C4-2B (cell line): ENCODE data around the gene PPP1R13B.
"Not testable (repeated sequence)": the region's sequence is repeated elsewhere in the genome, so short reads cannot be mapped to it uniquely, and the experiment has no call there.

ENCODE experiments used
- H3K27ac ChIP-seq: fragments of 450-650 bp; 2 replicates; pipeline ENCODE4 v1.5.1; 2017
- ZFX ChIP-seq: fragments of 450-650 bp; IDR thresholded peaks from 2 replicates; pipeline ENCODE4 v1.6.1; 2017
- TF ChIP-seq, protein P1 (sequence below): fragments of 450-650 bp; conservative IDR thresholded peaks from 2 replicates; pipeline ENCODE4 v1.5.1; 2017; ENCODE audit warnings: mild to moderate bottlenecking

Gene PPP1R13B

DNA sequence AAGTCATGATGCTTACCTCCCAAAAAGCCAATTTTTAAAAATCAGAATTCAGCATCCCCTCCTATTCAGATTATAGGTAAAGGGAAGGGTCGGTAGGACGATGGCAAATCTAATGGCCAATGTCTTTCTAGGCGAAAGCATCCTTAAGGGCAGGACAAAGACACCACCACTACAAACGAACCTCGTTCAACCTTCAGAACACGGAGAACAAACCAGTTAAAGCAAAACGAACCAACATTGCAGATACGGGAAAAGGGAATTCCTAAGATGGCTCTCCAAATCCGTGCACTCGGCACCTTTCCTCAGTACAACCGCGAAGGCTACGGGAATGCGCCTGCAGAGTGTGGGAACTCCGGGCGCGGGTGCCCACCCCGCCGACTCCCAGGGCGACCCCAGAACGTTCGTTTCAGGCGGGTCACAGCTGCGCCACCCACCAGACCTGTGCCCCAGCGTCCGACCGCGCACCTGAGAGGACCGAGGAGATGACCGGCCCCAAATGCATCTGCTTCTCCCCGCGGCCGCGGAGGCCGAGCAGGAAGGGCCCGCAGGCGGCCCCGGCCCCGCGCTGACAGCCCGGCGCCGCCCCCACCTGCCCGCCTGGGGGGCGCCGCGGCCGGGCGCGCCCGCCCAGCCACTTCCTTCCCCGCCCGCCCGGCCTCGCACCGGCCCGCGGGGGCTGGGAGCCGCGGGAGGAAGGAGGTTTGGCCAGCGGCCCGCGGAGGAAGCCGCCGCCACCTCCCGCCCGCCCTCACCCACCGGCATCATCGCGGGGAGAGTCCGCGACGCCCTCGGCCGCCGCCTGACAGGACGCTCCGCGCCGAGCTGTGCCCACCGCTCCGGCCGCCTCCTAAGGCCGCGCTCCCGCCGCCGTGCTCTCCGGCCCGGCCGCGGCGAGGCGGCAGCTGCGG, 578 bp downstream of the PPP1R13B start:
- TF ChIP-seq ZFX = peak; percentile 45
- TF ChIP-seq, protein P1, sequence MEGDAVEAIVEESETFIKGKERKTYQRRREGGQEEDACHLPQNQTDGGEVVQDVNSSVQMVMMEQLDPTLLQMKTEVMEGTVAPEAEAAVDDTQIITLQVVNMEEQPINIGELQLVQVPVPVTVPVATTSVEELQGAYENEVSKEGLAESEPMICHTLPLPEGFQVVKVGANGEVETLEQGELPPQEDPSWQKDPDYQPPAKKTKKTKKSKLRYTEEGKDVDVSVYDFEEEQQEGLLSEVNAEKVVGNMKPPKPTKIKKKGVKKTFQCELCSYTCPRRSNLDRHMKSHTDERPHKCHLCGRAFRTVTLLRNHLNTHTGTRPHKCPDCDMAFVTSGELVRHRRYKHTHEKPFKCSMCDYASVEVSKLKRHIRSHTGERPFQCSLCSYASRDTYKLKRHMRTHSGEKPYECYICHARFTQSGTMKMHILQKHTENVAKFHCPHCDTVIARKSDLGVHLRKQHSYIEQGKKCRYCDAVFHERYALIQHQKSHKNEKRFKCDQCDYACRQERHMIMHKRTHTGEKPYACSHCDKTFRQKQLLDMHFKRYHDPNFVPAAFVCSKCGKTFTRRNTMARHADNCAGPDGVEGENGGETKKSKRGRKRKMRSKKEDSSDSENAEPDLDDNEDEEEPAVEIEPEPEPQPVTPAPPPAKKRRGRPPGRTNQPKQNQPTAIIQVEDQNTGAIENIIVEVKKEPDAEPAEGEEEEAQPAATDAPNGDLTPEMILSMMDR = no peak
- H3K27ac ChIP-seq = peak overlapping the region; percentile 76

DNA sequence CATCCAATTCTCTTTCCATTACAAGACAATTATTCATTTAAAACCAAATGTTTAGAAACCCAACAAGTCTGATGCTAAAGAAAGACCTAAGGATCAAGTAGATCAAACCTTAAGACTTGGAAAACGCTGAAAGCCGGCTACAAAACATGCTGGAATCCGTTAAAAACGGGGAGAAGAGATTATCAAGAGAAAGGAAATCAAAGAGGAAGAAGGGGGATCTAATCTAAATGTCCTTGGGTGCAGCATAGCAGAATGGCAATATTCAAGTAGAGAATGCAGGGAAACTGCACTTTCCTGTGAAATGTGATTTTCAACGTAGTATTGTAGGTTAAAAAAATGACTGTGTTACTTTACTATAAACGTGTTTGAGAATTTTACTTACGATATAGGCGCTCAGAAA, 1.3 kb downstream of the PPP1R13B start:
- no peak for TF ChIP-seq ZFX
- TF ChIP-seq, protein P1 = no peak
- no peak overlapping the region for H3K27ac ChIP-seq

DNA sequence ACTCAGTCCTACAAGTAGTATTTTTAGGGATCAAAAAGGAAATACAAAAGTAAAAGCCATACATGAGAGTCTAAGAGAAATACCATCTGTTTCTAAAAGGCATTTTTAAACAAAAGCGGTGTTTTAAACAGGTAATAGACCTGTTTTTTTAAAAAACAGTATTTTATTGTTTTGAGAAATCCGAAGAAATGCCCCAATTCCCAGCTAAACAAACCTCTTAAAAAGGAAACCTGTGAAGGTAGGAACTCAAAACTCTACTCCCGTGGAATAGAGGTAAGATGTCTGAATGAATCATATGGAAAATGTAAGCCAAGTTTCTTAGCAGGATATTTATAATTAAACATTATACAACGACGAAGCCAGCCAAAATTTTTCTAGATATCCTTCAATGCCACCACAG, 2.0 kb downstream of the PPP1R13B start:
- no peak overlapping the region for H3K27ac ChIP-seq
- TF ChIP-seq, protein P1 = no peak

DNA sequence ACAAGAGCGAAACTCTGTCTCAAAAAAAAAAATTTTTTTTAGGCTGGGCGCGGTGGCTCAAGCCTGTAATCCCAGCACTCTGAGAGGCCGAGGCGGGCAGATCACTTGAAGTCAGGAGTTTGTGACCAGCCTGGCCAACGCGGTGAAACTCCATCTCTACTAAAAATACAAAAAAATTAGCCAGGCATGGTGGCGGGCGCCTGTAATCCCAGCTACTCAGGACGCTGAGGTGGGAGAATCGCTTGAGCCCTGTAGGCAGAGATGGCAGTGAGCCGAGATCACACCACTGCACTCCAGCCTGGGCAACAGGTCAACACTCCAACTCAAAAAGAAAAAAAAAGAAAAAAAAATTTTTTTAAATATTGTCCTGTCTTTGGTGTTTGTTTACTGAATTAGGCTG, 6.1 kb downstream of the PPP1R13B start:
- H3K27ac ChIP-seq = not testable (repeated sequence)

DNA sequence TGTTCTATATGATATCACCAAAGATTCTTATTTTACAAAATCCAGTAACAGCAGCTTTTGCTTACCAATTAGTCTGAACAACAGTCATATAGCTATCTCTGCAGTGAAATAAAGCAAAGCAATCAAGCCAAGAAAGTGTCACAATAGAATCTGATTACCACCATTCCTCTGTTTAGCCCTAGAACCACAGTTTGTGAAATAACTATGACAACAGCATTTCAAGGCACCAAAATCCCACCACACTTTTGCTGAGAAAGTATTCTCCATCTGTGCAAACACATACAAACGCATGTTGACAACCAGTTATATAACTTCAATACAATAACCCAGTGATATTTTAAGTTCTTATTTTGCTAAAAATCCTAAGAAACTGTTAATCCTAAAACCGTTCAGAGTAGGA, 7.4 kb downstream of the PPP1R13B start:
- no peak overlapping the region for H3K27ac ChIP-seq
- TF ChIP-seq ZFX = no peak
- TF ChIP-seq, protein P1 = no peak

DNA sequence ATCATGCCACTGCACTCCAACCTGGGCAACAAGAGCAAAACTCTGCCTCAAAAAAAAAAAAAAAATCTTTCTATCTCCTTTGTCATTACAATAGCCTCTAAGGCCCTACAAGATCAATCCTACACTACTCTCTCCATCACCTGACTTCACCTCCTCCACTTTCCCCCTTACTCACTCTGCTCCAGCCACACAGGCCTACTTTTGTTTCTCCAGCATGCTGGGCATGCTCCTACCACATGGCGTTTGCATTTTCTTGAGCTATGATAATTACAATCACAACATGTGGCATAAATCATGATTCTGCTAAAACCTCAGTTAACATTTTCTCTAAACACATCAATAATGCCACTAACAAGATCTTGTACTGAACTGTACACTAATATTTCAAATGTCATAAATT, 7.8 kb downstream of the PPP1R13B start:
- TF ChIP-seq, protein P1 = no peak
- TF ChIP-seq ZFX = no peak
- H3K27ac ChIP-seq = no peak overlapping the region

DNA sequence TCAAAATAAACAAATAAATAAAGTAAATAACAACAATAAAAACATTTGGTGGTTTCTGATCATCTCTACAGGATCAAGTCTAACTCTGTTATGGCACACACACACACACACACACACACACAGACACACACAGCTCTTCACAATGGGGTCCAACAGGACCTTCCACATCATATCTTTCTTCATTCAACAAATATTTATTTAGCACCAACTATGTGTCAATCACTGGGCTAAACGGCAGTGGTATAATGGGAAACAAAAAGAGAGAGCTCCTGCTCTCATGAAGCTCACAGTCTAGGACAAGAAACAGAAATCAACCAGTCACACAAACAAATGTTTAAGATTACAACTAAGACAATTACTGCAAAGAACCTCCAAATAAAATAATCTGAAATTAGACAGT, 9.3 kb downstream of the PPP1R13B start:
- H3K27ac ChIP-seq = no peak overlapping the region
- no peak for TF ChIP-seq ZFX
- TF ChIP-seq, protein P1 = no peak
